ENCODE results near the gene INPP5B.
"Not testable (repeated sequence)": the region's sequence is repeated elsewhere in the genome, so short reads cannot be mapped to it uniquely, and the experiment has no call there.

The INPP5B gene

GRCh38 chr1:37947364-37947763, 511 bp upstream of the INPP5B start:
- no peak for DNase-seq

GRCh38 chr1:37945743-37946702, 830 bp downstream of the INPP5B start:
- peak in 1 of 2 donors; percentile 34 for DNase-seq

- no peak for DNase-seq
Observed at GRCh38 chr1:37945251-37945650, 1.6 kb downstream of the INPP5B start.

- no peak for DNase-seq
Observed at GRCh38 chr1:37944816-37945215, 2.0 kb downstream of the INPP5B start.

- DNase-seq, result no peak
Observed at GRCh38 chr1:37944086-37944763, 2.6 kb downstream of the INPP5B start.

GRCh38 chr1:37940299-37940947, 6.4 kb downstream of the INPP5B start:
- DNase-seq, result no peak

- DNase-seq, result not testable (repeated sequence)
Observed at GRCh38 chr1:37936760-37937159, 10.1 kb downstream of the INPP5B start.

- no peak for DNase-seq
Observed at GRCh38 chr1:37932759-37933158, 14.1 kb downstream of the INPP5B start.

GRCh38 chr1:37931361-37932158, 15.3 kb downstream of the INPP5B start:
- DNase-seq, result peak; percentile 94 to 98

GRCh38 chr1:37931102-37931360, 15.8 kb downstream of the INPP5B start:
- DNase-seq, result no peak

- no peak for DNase-seq
Observed at GRCh38 chr1:37930246-37931101, 16.4 kb downstream of the INPP5B start.

- DNase-seq, result no peak
Observed at GRCh38 chr1:37926038-37926924, 20.6 kb downstream of the INPP5B start.

GRCh38 chr1:37925316-37925715, 21.5 kb downstream of the INPP5B start:
- DNase-seq, result no peak

- DNase-seq, result no peak
Observed at GRCh38 chr1:37923551-37923889, 23.3 kb downstream of the INPP5B start.

GRCh38 chr1:37922767-37923550, 23.9 kb downstream of the INPP5B start:
- peak; percentile 43 to 57 for DNase-seq

- DNase-seq, result no peak
Observed at GRCh38 chr1:37919277-37919676, 27.6 kb downstream of the INPP5B start.

GRCh38 chr1:37915476-37916093, 31.3 kb downstream of the INPP5B start:
- DNase-seq, result no peak

- no peak for DNase-seq
Observed at GRCh38 chr1:37914719-37915475, 32.0 kb downstream of the INPP5B start.

GRCh38 chr1:37911478-37911877, 35.4 kb downstream of the INPP5B start:
- not testable (repeated sequence) for DNase-seq
